IPS-18a (cell line): ENCODE measurements around the gene MRGPRX3.
"Not testable (repeated sequence)": the region's sequence is repeated elsewhere in the genome, so short reads cannot be mapped to it uniquely, and the experiment has no call there.

Experiments
- H3K27ac ChIP-seq: one replicate; pipeline ENCODE4 v1.5.1; 2013; ENCODE audit warnings: low read length
- H3K27me3 ChIP-seq: one replicate; pipeline ENCODE4 v1.6.1; 2013; ENCODE audit warnings: mild to moderate bottlenecking, low read length; ENCODE audit not compliant: control insufficient read depth, insufficient read depth
- H3K36me3 ChIP-seq: one replicate; pipeline ENCODE4 v1.6.1; 2013; ENCODE audit warnings: low read depth, low read length; ENCODE audit not compliant: control insufficient read depth
- H3K4me1 ChIP-seq: one replicate; pipeline ENCODE4 v1.6.1; 2013; ENCODE audit warnings: low read depth, low read length; ENCODE audit not compliant: control insufficient read depth
- H3K4me3 ChIP-seq: one replicate; pipeline ENCODE4 v1.5.1; 2013; ENCODE audit warnings: low read length
- H3K9ac ChIP-seq: one replicate; pipeline ENCODE4 v1.6.1; 2013; ENCODE audit warnings: mild to moderate bottlenecking, low read length, moderate library complexity
- H3K9me3 ChIP-seq: one replicate; pipeline ENCODE4 v1.6.1; 2013; ENCODE audit warnings: low read depth, low read length; ENCODE audit not compliant: control insufficient read depth

The MRGPRX3 gene

GRCh38 chr11:18115360-18116127 is 16.8 kb upstream of the MRGPRX3 start:
- H3K9me3 ChIP-seq: no peaks in the 10 kb centered on the region
- no peaks in the 10 kb centered on the region for H3K36me3 ChIP-seq
- no peak overlapping the region for H3K27ac ChIP-seq
- H3K9ac ChIP-seq: no peak overlapping the region
- H3K4me3 ChIP-seq: no peak overlapping the region
- peaks cover 14% of the 10 kb centered on the region for H3K27me3 ChIP-seq
- H3K4me1 ChIP-seq: no peaks in the 10 kb centered on the region

- not testable (repeated sequence) for H3K9ac ChIP-seq, H3K9me3 ChIP-seq, H3K4me1 ChIP-seq, H3K36me3 ChIP-seq, H3K27ac ChIP-seq, H3K27me3 ChIP-seq, H3K4me3 ChIP-seq
These were observed 11.0 kb upstream of the MRGPRX3 start for GRCh38 chr11:18121331-18121828.

- H3K36me3 ChIP-seq, H3K9ac ChIP-seq, H3K4me1 ChIP-seq, H3K4me3 ChIP-seq, H3K9me3 ChIP-seq, H3K27me3 ChIP-seq, H3K27ac ChIP-seq: not testable (repeated sequence)
These were observed 1.3 kb upstream of the MRGPRX3 start for GRCh38 chr11:18131115-18131514.

GRCh38 chr11:18135308-18135707 is 2.9 kb downstream of the MRGPRX3 start:
- Histone ChIP-seq H3K4me1 (peaks cover 4% of the 10 kb centered on the region), H3K9me3 (no peaks in the 10 kb centered on the region), H3K4me3 (no peak overlapping the region), H3K36me3 (no peaks in the 10 kb centered on the region), H3K27ac (no peak overlapping the region), H3K27me3 (no peaks in the 10 kb centered on the region), H3K9ac (no peak overlapping the region)

- no peak overlapping the region for H3K4me3 ChIP-seq
- H3K9ac ChIP-seq: no peak overlapping the region
- H3K27ac ChIP-seq: no peak overlapping the region
- no peaks in the 10 kb centered on the region for H3K36me3 ChIP-seq
- H3K9me3 ChIP-seq: no peaks in the 10 kb centered on the region
- no peaks in the 10 kb centered on the region for H3K27me3 ChIP-seq
- H3K4me1 ChIP-seq: peaks cover 4% of the 10 kb centered on the region
These were observed 4.9 kb downstream of the MRGPRX3 start for GRCh38 chr11:18137186-18137800.

GRCh38 chr11:18140145-18140544 is 7.8 kb downstream of the MRGPRX3 start:
- Histone ChIP-seq H3K27ac (no peak overlapping the region), H3K27me3 (no peaks in the 10 kb centered on the region), H3K4me1 (no peaks in the 10 kb centered on the region), H3K36me3 (no peaks in the 10 kb centered on the region), H3K4me3 (no peak overlapping the region), H3K9me3 (no peaks in the 10 kb centered on the region), H3K9ac (no peak overlapping the region)

- H3K9me3 ChIP-seq: no peaks in the 10 kb centered on the region
- H3K36me3 ChIP-seq: no peaks in the 10 kb centered on the region
- no peak overlapping the region for H3K27ac ChIP-seq
- no peak overlapping the region for H3K4me3 ChIP-seq
- H3K4me1 ChIP-seq: no peaks in the 10 kb centered on the region
- no peak overlapping the region for H3K9ac ChIP-seq
- H3K27me3 ChIP-seq: no peaks in the 10 kb centered on the region
These were observed 11.9 kb downstream of the MRGPRX3 start for GRCh38 chr11:18144243-18144642.

GRCh38 chr11:18145025-18145424 is 12.7 kb downstream of the MRGPRX3 start:
- no peak overlapping the region for H3K9ac ChIP-seq
- H3K4me3 ChIP-seq: no peak overlapping the region
- H3K27me3 ChIP-seq: no peaks in the 10 kb centered on the region
- H3K4me1 ChIP-seq: no peaks in the 10 kb centered on the region
- H3K9me3 ChIP-seq: no peaks in the 10 kb centered on the region
- H3K27ac ChIP-seq: no peak overlapping the region
- H3K36me3 ChIP-seq: no peaks in the 10 kb centered on the region

GRCh38 chr11:18145837-18146236 is 13.5 kb downstream of the MRGPRX3 start:
- Histone ChIP-seq H3K27ac (no peak overlapping the region), H3K9me3 (no peaks in the 10 kb centered on the region)

GRCh38 chr11:18151581-18151980 is 19.2 kb downstream of the MRGPRX3 start:
- no peak overlapping the region for H3K27ac ChIP-seq
- no peak overlapping the region for H3K9ac ChIP-seq
- H3K27me3 ChIP-seq: no peaks in the 10 kb centered on the region
- H3K36me3 ChIP-seq: no peaks in the 10 kb centered on the region
- no peaks in the 10 kb centered on the region for H3K4me1 ChIP-seq
- no peak overlapping the region for H3K4me3 ChIP-seq
- no peaks in the 10 kb centered on the region for H3K9me3 ChIP-seq

More at GRCh38 chr11:18145837-18146236, 13.5 kb downstream of the MRGPRX3 start:
- Histone ChIP-seq H3K4me1 (no peaks in the 10 kb centered on the region), H3K9ac (no peak overlapping the region), H3K36me3 (no peaks in the 10 kb centered on the region), H3K4me3 (no peak overlapping the region), H3K27me3 (no peaks in the 10 kb centered on the region)

- Histone ChIP-seq H3K9me3 (no peaks in the 10 kb centered on the region), H3K4me1 (no peaks in the 10 kb centered on the region), H3K9ac (no peak overlapping the region), H3K36me3 (no peaks in the 10 kb centered on the region), H3K27ac (no peak overlapping the region), H3K27me3 (no peaks in the 10 kb centered on the region), H3K4me3 (no peak overlapping the region)
These were observed 36.0 kb downstream of the MRGPRX3 start for GRCh38 chr11:18168372-18168771.
